HG03520 (cell line): ENCODE results near the gene RPL36A.

Source experiments
- ATAC-seq: cut with Tn5 transposase; IDR thresholded peaks from one replicate; pipeline ENCODE4 v1.9.1; 2021; ENCODE audit warnings: mild to moderate bottlenecking, moderate library complexity; ENCODE audit not compliant: unreplicated experiment

Gene RPL36A

DNA sequence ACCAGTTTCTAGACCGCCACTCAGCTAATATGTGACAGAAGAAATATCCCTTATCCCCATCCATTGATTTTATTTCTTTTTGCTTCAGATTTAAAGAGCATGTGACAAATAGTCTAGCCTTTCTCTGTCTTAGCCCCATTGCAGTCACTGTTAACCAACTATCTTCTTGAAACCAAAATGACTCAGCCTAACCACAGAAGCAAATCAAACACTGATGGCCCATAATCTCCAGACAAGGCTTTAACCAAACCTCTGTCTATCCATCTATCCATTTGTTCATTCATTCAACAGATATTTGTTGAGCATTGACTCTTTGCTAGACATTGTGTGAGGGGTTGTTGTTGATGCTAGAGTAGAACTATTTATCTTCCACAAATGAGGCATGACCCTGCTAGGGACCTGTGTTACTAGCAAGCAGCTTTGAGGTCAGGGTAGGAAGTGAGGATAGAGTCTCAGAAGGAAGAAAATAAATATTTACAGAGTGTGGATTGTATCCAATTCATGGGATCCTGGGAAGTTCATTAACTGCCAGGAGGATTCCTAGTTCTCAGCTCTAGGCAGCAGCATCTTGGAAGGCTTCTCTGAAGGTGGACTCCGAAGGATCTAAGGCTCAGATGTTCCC lies 39.8 kb downstream of the RPL36A start:
- peak; percentile 88 for ATAC-seq

DNA sequence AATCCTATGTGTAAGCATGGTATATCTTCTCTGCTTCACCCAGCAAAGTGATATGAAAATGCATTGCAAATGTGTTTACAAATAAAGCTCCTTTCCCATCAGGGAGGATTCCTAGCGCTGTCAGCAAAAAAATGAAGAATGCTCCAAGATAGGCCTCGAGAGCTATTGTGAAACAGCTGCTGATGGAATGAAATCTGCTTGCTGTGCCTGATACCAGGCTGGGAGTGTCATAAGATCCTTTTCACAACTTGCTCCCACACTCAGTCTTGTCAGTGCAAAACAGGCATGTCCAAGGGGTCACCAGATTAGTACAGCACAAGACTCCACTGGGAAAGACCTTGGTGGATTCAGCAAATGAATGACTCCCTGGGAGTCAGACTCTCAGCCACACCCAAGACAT lies 51.3 kb downstream of the RPL36A start:
- ATAC-seq: no peak
